HG03139 (cell line): ENCODE results near the gene SREBF2.
"Not testable (repeated sequence)": the region's sequence is repeated elsewhere in the genome, so short reads cannot be mapped to it uniquely, and the experiment has no call there.

Source experiments
- ATAC-seq: cut with Tn5 transposase; IDR thresholded peaks from one replicate; pipeline ENCODE4 v1.9.1; 2021; ENCODE audit not compliant: unreplicated experiment

SREBF2 gene

GRCh38 chr22:41820447-41820846, 12.5 kb upstream of the SREBF2 start:
- no peak for ATAC-seq

DNA sequence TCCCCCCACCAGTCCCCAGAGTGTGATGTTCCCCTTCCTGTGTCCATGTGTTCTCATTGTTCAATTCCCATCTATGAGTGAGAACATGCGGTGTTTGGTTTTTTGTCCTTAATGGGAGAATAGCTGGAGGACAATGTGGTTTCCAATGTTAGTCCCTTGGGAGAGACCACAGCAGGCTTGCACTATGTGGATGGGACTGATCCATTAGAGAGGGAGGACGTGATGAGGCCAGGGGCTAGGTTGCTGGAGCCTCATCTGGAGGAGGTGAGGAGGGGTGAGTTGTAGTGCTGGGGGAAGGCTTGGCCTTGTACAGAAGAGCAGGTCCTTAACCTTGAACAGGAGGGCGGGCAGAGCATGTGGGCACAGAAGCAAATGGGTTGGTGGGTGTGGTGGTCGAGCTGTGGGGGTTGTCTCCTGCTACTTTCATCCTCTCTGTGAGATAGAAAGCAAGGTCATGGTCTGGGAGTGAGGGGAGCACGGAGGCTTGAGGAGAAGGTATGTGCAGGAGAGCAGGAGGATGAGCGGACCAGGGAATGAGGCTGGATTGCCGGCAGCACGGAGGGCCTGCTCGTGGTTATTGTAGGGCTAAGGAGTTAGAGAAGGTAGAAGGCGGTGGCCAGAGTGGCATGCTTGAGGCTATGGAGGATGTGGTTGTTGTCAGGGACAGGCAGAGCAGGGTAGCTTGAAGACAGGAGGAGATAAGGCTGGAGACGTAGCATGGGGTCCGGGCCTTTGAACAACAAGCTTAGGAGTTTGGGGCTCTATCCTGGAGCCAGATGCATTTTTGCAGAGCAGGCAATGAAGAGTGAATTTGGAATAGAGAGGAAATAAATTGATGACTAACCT, 11.2 kb upstream of the SREBF2 start:
- ATAC-seq = no peak

GRCh38 chr22:41822317-41823057, 10.4 kb upstream of the SREBF2 start:
- ATAC-seq = no peak

DNA sequence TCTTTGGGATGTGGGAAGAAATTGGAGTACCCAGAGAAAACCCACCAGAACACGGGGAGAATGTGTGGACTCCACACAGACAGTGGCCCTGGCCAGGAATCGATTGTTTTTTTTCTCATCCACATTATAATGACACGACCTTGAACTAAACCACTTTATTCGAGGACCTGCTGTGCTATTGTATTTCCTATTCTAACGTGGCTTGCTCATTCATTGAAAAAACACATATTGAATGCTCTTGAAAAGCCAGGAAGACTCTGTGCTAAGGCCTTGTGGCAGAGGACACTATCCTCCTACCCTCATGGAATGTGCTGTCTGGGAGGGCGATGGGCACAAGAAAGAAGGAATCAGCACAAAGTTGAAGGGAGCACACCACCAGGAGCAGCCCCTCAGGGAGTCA, 9.1 kb upstream of the SREBF2 start:
- no peak for ATAC-seq

DNA sequence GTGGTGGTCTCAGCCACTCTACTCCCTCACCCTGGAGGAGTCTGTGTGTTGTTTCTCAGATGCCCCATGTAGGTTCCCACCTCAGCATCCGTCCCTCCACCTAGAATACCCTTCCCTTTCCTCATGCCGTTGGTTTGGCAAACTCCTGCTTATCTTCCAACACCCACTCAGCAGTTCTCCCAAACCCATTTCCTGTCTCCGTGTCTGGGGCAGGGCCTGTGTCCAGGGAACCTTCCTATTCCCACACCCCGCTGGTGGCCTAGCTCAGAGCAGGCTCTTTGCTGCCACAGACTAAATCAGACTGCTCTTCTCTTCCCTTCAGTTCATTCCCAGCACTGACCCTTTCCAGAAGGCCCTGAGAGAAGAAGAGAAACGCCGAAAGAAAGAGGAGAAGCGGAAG, 7.5 kb upstream of the SREBF2 start:
- no peak for ATAC-seq

DNA sequence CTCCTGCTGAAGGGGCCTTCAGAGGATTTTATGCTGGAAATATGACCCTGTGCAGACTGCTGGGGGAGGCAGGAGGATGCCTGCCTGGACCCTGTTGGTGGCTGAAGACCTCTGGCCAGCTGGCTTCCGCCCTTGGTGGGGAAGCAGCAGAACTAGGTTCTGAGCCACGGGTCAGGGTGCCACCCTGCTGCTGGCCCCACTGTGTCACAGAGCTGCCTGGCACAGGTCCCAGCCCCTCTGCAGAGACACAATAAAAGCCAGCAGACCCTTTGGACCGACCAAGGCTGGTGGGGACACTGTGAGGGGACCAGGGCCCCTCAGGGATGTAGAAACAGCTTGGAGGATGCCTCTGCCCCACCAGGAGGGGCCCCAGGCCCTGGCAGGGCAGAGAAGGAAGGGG, 6.9 kb upstream of the SREBF2 start:
- ATAC-seq = no peak

- ATAC-seq = no peak
These were observed 6.2 kb upstream of the SREBF2 start for GRCh38 chr22:41826430-41827383.

- no peak for ATAC-seq
These were observed 5.2 kb upstream of the SREBF2 start for GRCh38 chr22:41827671-41828070.

- ATAC-seq = no peak
These were observed 4.4 kb upstream of the SREBF2 start for GRCh38 chr22:41828516-41828915.

- ATAC-seq = no peak
These were observed 2.7 kb upstream of the SREBF2 start for GRCh38 chr22:41830174-41830573.

DNA sequence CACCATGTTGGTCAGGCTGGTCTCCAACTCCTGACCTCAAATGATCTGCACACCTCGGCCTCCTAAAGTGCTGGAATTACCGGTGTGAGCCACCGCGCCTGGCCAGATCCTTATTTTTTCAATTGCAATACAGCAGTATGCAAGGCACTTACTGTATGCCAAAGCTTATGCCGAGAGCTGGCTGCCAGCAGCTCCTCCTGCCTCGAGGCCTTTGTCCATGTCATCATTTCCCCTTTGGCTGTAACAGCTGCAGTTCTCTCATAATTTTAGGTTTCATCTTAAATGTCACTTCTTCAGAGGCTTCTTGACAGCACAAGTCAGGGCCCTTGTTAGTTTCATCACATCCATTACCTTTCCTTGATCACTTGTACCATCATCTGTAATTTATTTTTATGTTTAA, 1.5 kb upstream of the SREBF2 start:
- no peak for ATAC-seq

GRCh38 chr22:41831828-41832552, 915 bp upstream of the SREBF2 start:
- ATAC-seq = no peak

DNA sequence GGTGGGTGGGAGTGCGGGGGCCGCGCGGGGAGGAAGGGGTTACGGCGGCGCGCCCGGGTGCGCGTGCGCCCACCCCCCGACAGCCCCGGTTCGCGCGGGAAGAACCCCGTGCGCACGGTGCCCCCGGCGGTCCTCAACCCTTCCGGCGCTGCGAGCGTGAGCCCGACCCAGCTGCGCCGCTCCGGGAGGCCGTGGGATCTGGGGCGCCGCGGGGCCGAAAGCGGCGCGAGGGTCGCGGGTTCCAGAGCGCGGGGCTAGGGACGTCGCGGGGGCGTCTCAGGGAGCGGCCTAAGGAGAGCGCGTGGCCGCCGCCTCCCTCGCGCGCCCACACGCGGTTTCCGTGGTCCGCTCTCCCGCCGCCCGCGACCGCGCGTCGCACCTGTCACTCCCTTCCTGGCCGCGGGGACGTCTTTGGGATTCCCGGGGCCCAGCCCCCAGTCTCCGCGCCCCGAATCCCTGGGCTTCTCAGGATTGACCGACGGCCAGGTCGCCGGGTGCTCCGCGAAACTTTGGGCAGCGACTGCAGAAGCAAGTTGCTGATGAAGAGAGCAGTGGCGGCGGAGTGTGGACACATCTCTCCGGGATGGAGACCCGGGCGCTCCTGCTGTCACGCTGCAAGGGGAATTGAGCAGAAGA, 582 bp downstream of the SREBF2 start:
- peak; percentile 7 for ATAC-seq

- no peak for ATAC-seq
These were observed 1.4 kb downstream of the SREBF2 start for GRCh38 chr22:41834005-41834944.

- ATAC-seq = not testable (repeated sequence)
These were observed 2.6 kb downstream of the SREBF2 start for GRCh38 chr22:41835462-41835861.

GRCh38 chr22:41836551-41836950, 3.6 kb downstream of the SREBF2 start:
- no peak for ATAC-seq

- ATAC-seq = no peak
These were observed 6.1 kb downstream of the SREBF2 start for GRCh38 chr22:41838842-41839618.

DNA sequence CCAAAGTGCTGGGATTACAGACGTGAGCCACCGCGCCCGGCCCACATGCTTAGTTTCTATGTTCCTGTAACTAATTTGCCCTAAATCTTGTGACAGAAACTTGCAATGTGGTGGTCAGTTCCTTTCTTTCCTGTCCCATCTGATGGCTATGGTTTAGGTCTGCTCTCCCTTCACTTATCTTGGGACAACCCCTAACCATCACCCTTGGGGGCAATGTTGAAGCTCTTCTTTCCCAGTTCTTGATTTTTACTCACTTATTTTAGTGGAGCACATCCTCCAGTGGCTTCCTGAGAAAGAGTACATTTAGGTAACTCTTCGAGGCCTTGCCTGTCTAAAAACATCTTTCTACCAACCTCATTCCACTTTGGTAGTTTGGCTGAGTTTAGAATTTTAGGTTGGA, 7.3 kb downstream of the SREBF2 start:
- no peak for ATAC-seq
